Measurements from ENCODE around the gene GAB4. TPM values are rescaled to one million over a fixed set of nuclear protein-coding genes. Genes with fewer than 3 reads are reported as not detected.

GAB4 gene
- total and polyA plus RNA-seq, 2 of the 4 experiments (the other 2 are of a cell fraction): not detected

- TF ChIP-seq POLR2A (IDR thresholded peaks at IDR 0.05; ENCODE audit: low read depth, low read length): no peak
- TF ChIP-seq NFE2L2 (IDR thresholded peaks at IDR 0.05; ENCODE audit: low read depth, low read length): no peak
- TF ChIP-seq FOS (IDR thresholded peaks at IDR 0.05; ENCODE audit: low read depth, low read length): no peak
- TF ChIP-seq CEBPB (IDR thresholded peaks at IDR 0.05; ENCODE audit: low read depth, low read length): no peak
- no peak for TF ChIP-seq BHLHE40 (IDR thresholded peaks at IDR 0.05; ENCODE audit: low read depth, low read length)
- no peak for TF ChIP-seq CTCF (conservative IDR thresholded peaks at IDR 0.05; ENCODE audit: low read depth, low read length)
- TF ChIP-seq MAZ (IDR thresholded peaks at IDR 0.05; ENCODE audit: borderline replicate concordance, low read depth, low read length): no peak
- dilution Hi-C loops (cut with HindIII; ENCODE audit: low sequenced_read_pairs, unreplicated experiment): no loop called here
- BruUV-seq (replicated peaks): no TSS peak
These were observed 38.7 kb upstream of the GAB4 start for GRCh38 chr22:17046566-17047348.

More at GRCh38 chr22:17046566-17047348, 38.7 kb upstream of the GAB4 start:
- no peak for DNase-seq
- Histone ChIP-seq H3K9me3 (ENCODE audit: control insufficient read depth, insufficient read depth, low read length) (no peaks in the 10 kb centered on the region), H3K9ac (ENCODE audit: low read depth, low read length) (no peak overlapping the region), H3K14ac (replicated peaks; ENCODE audit: low read depth, low read length) (no peak overlapping the region), H2AFZ (replicated peaks; ENCODE audit: low read length, poor library complexity) (no peak overlapping the region), H3K4me1 (ENCODE audit: control insufficient read depth, insufficient read depth, low read length) (no peaks in the 10 kb centered on the region), H3K18ac (ENCODE audit: low read depth, low read length) (no peak overlapping the region), H3K4ac (ENCODE audit: low read depth, low read length) (no peak overlapping the region), H2BK5ac (ENCODE audit: low read depth, low read length, poor library complexity, severe bottlenecking) (no peak overlapping the region), H4K20me1 (ENCODE audit: insufficient read depth, low read length) (no peaks in the 10 kb centered on the region), H4K8ac (ENCODE audit: low read depth in 2 of 2, low read length in 2 of 2) (no peak overlapping the region), H2BK15ac (ENCODE audit: low read depth, low read length) (no peak overlapping the region), H3K27ac (ENCODE audit: insufficient read depth, low read length) (no peak overlapping the region), H2AK5ac (ENCODE audit: low read depth, low read length) (no peak overlapping the region), H3K56ac (ENCODE audit: extremely low read depth, insufficient read depth, low read length) (no peak overlapping the region), H3K4me2 (ENCODE audit: low read depth, low read length) (no peak overlapping the region), H2BK20ac (ENCODE audit: low read depth, low read length) (no peak overlapping the region), H2AK9ac (replicated peaks; ENCODE audit: low read depth, low read length, poor library complexity) (no peak overlapping the region), H3K4me3 (ENCODE audit: insufficient read depth, low read depth, low read length) (no peak overlapping the region), H4K91ac (ENCODE audit: insufficient read depth, low read depth, low read length) (no peak overlapping the region), H3K79me1 (ENCODE audit: low read depth in 1 of 2, low read length in 2 of 2) (no peaks in the 10 kb centered on the region), H4K5ac (ENCODE audit: low read depth, low read length) (no peak overlapping the region), H3K9me1 (ENCODE audit: insufficient read depth, low read length) (no peaks in the 10 kb centered on the region), H3K36me3 (ENCODE audit: control insufficient read depth, insufficient read depth, low read length) (no peaks in the 10 kb centered on the region), H3K23ac (ENCODE audit: low read depth, low read length) (no peak overlapping the region), H3K27me3 (ENCODE audit: control insufficient read depth, insufficient read depth, low read length) (no peaks in the 10 kb centered on the region; the same call in 1 of the 2 replicates), H2BK120ac (ENCODE audit: low read depth, low read length) (no peak overlapping the region)
- POLR2A ChIA-PET (ENCODE audit: unreplicated experiment): no interaction called here
- intact Hi-C loops (cut with micrococcal nuclease) (no loop called here), in situ Hi-C loops (cut with MboI; ENCODE audit: low sequenced_read_pairs) (no loop called here)
- CTCF ChIA-PET: no interaction called here
- WGBS, 2 experiments (ENCODE audit: extremely low coverage in 2 of 2, insufficient read length in 1 of 2): no CpG with 5 or more reads among the region's 5 CpGs
- no peak for ATAC-seq (ENCODE audit: low read depth)

Measured in IMR-90 (cell line).